HG03442 (cell line): Measurements from ENCODE around the gene TSC1.
"Not testable (repeated sequence)": the region's sequence is repeated elsewhere in the genome, so short reads cannot be mapped to it uniquely, and the experiment has no call there.

Source experiments
- ATAC-seq: cut with Tn5 transposase; IDR thresholded peaks from one replicate; pipeline ENCODE4 v1.9.1; 2021; ENCODE audit warnings: mild to moderate bottlenecking, moderate library complexity; ENCODE audit not compliant: unreplicated experiment

Gene TSC1

GRCh38 chr9:132978112-132978450 lies 33.7 kb upstream of the TSC1 start:
- no peak for ATAC-seq

- no peak for ATAC-seq
Measured at GRCh38 chr9:132976571-132976970, 32.2 kb upstream of the TSC1 start.

- ATAC-seq, result no peak
Measured at GRCh38 chr9:132975961-132976360, 31.5 kb upstream of the TSC1 start.

GRCh38 chr9:132973713-132974112 lies 29.3 kb upstream of the TSC1 start:
- no peak for ATAC-seq

- no peak for ATAC-seq
Measured at GRCh38 chr9:132973166-132973565, 28.8 kb upstream of the TSC1 start.

- ATAC-seq, result no peak
Measured at GRCh38 chr9:132970324-132971062, 26.1 kb upstream of the TSC1 start.

- no peak for ATAC-seq
Measured at GRCh38 chr9:132969783-132970182, 25.4 kb upstream of the TSC1 start.

- not testable (repeated sequence) for ATAC-seq
Measured at GRCh38 chr9:132967908-132968307, 23.5 kb upstream of the TSC1 start.

GRCh38 chr9:132965478-132965877 lies 21.1 kb upstream of the TSC1 start:
- no peak for ATAC-seq

- no peak for ATAC-seq
Measured at GRCh38 chr9:132961002-132961401, 16.6 kb upstream of the TSC1 start.

- ATAC-seq, result no peak
Measured at GRCh38 chr9:132957805-132958204, 13.4 kb upstream of the TSC1 start.

- no peak for ATAC-seq
Measured at GRCh38 chr9:132955768-132956167, 11.4 kb upstream of the TSC1 start.

- ATAC-seq, result no peak
Measured at GRCh38 chr9:132955123-132955522, 10.7 kb upstream of the TSC1 start.

- no peak for ATAC-seq
Measured at GRCh38 chr9:132949709-132950108, 5.3 kb upstream of the TSC1 start.

- no peak for ATAC-seq
Measured at GRCh38 chr9:132948482-132949050, 4.2 kb upstream of the TSC1 start.

- ATAC-seq, result no peak
Measured at GRCh38 chr9:132947756-132948155, 3.3 kb upstream of the TSC1 start.

GRCh38 chr9:132946631-132947295 lies 2.3 kb upstream of the TSC1 start:
- ATAC-seq, result no peak

- ATAC-seq, result no peak
Measured at GRCh38 chr9:132946211-132946610, 1.8 kb upstream of the TSC1 start.

- no peak for ATAC-seq
Measured at GRCh38 chr9:132945186-132946130, 1.0 kb upstream of the TSC1 start.

- ATAC-seq, result peak; percentile 8
Measured at GRCh38 chr9:132943651-132944293, 644 bp downstream of the TSC1 start.
